ENCODE data around the gene SLC12A4.

DNA sequence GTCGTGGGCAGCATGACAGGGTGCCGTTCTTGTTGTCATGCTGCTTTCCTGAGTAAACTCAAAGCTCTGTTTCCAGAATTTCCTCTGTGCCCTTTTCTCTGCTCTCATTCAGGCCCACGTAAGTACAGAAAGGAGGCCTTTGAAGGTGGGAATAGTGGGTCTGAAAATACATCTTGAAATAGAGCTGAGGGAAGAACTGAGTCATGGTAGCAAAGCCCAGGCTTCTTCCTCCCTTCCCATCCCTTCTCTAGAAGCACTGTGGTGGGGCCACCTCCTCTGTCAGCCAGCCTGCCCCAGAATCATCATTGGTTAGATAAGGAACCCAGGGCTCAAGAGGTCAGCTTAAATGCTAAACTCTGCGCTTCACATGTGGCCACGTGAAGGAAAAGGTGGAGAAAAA lies 46.2 kb downstream of the SLC12A4 start:
- TF ChIP-seq BHLHE40 (IDR thresholded peaks at IDR 0.05; ENCODE audit: low read length) (no peak), KLF16 (CRISPR knock-in tag; IDR thresholded peaks at IDR 0.05) (no peak), PHF5A (CRISPR knock-in tag; IDR thresholded peaks at IDR 0.05; ENCODE audit: low read depth, unreplicated experiment) (no peak), TBP (CRISPR knock-in tag; IDR thresholded peaks at IDR 0.05) (no peak), SRY (CRISPR knock-in tag; IDR thresholded peaks at IDR 0.05) (no peak)
